ENCODE data around the gene ACOXL.

- TF ChIP-seq CTCF (IDR thresholded peaks at IDR 0.05), result no peak
- no peak for TF ChIP-seq EP300 (IDR thresholded peaks at IDR 0.05)
- no peak for TF ChIP-seq POLR2A (IDR thresholded peaks at IDR 0.05)
Observed at GRCh38 chr2:111042261-111042660, 309.9 kb downstream of the ACOXL start.
